Endodermal cell (in vitro differentiated cells): Measurements from ENCODE around the gene PPP2R5C. TPM values are rescaled to one million over a fixed set of nuclear protein-coding genes. Genes with fewer than 3 reads are reported as not detected.

ENCODE experiments used
- DNase-seq: peaks from one replicate; pipeline ENCODE4 v3.0.0-alpha.2; 2017
- H3K27ac ChIP-seq: 2 replicates; pipeline ENCODE4 v1.5.1; 2013; ENCODE audit warnings: mild to moderate bottlenecking, low read depth, low read length, moderate library complexity
- H3K27me3 ChIP-seq: 2 replicates; pipeline ENCODE4 v1.6.1; 2013; ENCODE audit warnings: mild to moderate bottlenecking, low read length, moderate library complexity; ENCODE audit not compliant: insufficient read depth, control insufficient read depth, poor library complexity, severe bottlenecking
- H3K36me3 ChIP-seq: 2 replicates; pipeline ENCODE4 v1.7.0; 2013; ENCODE audit warnings: mild to moderate bottlenecking, low read length, moderate library complexity; ENCODE audit not compliant: control insufficient read depth, insufficient read depth
- H3K4me1 ChIP-seq: one replicate; pipeline ENCODE4 v1.7.0; 2013; ENCODE audit warnings: low read length; ENCODE audit not compliant: control insufficient read depth, insufficient read depth
- H3K4me3 ChIP-seq: 2 replicates; pipeline ENCODE4 v1.5.1; 2013; ENCODE audit warnings: mild to moderate bottlenecking, low read length, moderate library complexity
- H3K9ac ChIP-seq: 2 replicates; pipeline ENCODE4 v1.6.1; 2013; ENCODE audit warnings: mild to moderate bottlenecking, low read length, moderate library complexity; ENCODE audit not compliant: poor library complexity, severe bottlenecking; ENCODE audit errors: extremely low read depth
- H3K9me3 ChIP-seq: 2 replicates; pipeline ENCODE4 v1.6.1; 2013; ENCODE audit warnings: mild to moderate bottlenecking, low read length, moderate library complexity; ENCODE audit not compliant: control insufficient read depth
- H3K27ac Mint-ChIP-seq: 2 replicates; pipeline ENCODE4 v1.8.0; 2020; ENCODE audit warnings: mixed read lengths
- H3K27me3 Mint-ChIP-seq: 2 replicates; pipeline ENCODE4 v1.8.0; 2021; ENCODE audit warnings: mild to moderate bottlenecking, mixed read lengths; ENCODE audit not compliant: insufficient read depth
- H3K36me3 Mint-ChIP-seq: 2 replicates; pipeline ENCODE4 v1.8.0; 2020; ENCODE audit warnings: low read depth, mixed read lengths
- H3K4me1 Mint-ChIP-seq: 2 replicates; pipeline ENCODE4 v1.8.0; 2020; ENCODE audit warnings: mixed read lengths
- H3K4me3 Mint-ChIP-seq: 2 replicates; pipeline ENCODE4 v1.8.0; 2020; ENCODE audit warnings: mild to moderate bottlenecking, moderate library complexity, mixed read lengths
- H3K9me3 Mint-ChIP-seq: 2 replicates; pipeline ENCODE4 v1.8.0; 2020; ENCODE audit warnings: mild to moderate bottlenecking, mixed read lengths
- CTCF ChIP-seq: fragments of 200-600 bp; sonication (generic); conservative IDR thresholded peaks from 2 replicates; pipeline ENCODE4 v1.5.0; 2021; ENCODE audit warnings: antibody characterized with exemption, mild to moderate bottlenecking
- WGBS, 2 experiments: methylation state at CpG; one replicate each; pipeline versions ENCODE4 v1.1.5 to v1.1.7; 2013; ENCODE audit warnings: missing lambda C conversion rate in 2 of 2, mixed read lengths in 1 of 2; ENCODE audit not compliant: insufficient coverage in 1 of 2, insufficient read length in 1 of 2; 5-methylcytosine and 5-hydroxymethylcytosine counted together
- total RNA-seq, 2 donors: library from RNA; stranded (reverse); fragmentation: NEBNext Ultra II Directional in 1 of 2; extraction: Animal tissue kit (Norgen Biotek cat#: 25700) in 1 of 2; gene quantifications; 2 replicates in 1 of 2; 3 replicates in 1 of 2; pipeline ENCODE4 v1.2.1, GENCODE V29; 2021

The PPP2R5C gene
- total RNA-seq, 2 donors from 2014 or later = 116 to 117 TPM

DNA sequence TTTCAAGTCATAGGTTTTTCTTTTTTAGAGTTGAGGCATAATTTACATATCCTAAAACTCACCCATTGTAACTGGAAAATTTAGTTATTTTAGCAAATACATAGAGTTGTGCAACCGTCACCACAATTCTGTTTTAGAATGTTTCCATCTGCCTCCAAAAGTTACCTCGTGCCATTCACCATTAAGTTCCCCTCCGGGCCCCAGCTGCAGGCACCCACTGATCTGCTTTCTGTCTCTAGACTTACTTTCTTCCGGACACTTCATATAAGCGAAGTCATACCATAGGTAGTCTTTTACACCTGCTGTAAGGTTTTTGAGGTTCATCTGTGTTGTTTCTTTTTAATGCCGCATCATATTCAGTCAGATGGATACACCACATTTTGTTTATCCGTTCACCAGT is 28.7 kb downstream of the PPP2R5C start:
- Histone ChIP-seq H3K9ac (no peak overlapping the region), H3K27ac (no peak overlapping the region), H3K4me3 (no peak overlapping the region), H3K4me1 (no peaks in the 10 kb centered on the region), H3K27me3 (no peaks in the 10 kb centered on the region), H3K36me3 (no peaks in the 10 kb centered on the region), H3K9me3 (peaks cover 14% of the 10 kb centered on the region)
- Mint-ChIP-seq H3K9me3 (no peaks in the 10 kb centered on the region), H3K36me3 (peaks cover 3% of the 10 kb centered on the region), H3K4me3 (no peak overlapping the region), H3K27me3 (no peaks in the 10 kb centered on the region), H3K27ac (no peak overlapping the region), H3K4me1 (peaks cover 4% of the 10 kb centered on the region)
- WGBS, 2 experiments = 91 to 92% methylated on average over 5 to 7 of the region's 7 CpGs
- no peak for TF ChIP-seq CTCF
- no peak for DNase-seq

DNA sequence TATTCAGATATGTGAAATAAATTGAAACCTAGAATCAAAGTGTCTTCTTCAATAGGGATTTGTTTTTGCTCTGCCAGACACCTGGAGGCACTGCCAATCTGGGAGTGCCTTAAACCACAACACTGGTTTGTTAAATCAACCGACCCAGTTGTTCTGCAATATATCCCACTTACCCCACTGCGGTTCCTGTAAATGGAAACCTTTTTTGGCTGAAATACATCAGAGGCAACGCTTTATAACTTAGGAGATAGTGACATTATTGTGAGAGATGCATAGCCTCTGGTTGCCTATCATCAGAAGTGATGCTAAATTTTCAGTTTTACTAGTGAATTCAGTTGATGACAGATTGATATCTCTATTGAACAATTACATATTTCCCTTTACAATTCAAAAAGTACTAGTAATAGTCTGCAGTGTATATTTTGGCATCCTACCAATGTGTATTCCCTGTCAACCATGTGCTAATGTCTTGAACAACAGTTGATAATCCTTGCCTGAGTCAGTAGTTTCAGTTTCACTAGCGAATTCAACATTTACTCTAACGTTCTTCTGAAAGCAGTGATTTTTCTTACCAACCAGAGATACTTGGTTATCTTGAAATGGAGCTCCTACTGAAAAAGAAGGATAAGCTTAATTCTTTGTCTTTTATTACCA is 30.5 kb downstream of the PPP2R5C start:
- Histone ChIP-seq H3K9me3 (peaks cover 14% of the 10 kb centered on the region), H3K4me3 (no peak overlapping the region), H3K9ac (no peak overlapping the region), H3K36me3 (no peaks in the 10 kb centered on the region), H3K4me1 (no peaks in the 10 kb centered on the region), H3K27ac (no peak overlapping the region), H3K27me3 (no peaks in the 10 kb centered on the region)
- no peak for TF ChIP-seq CTCF
- H3K27me3 Mint-ChIP-seq = no peaks in the 10 kb centered on the region
- no peak for DNase-seq
- peaks cover 1% of the 10 kb centered on the region for H3K36me3 Mint-ChIP-seq
- WGBS, 2 experiments = 89 to 97% methylated on average over 3 to 5 of the region's 5 CpGs
- no peaks in the 10 kb centered on the region for H3K9me3 Mint-ChIP-seq
- H3K4me3 Mint-ChIP-seq = no peak overlapping the region
- H3K4me1 Mint-ChIP-seq = peaks cover 4% of the 10 kb centered on the region
- no peak overlapping the region for H3K27ac Mint-ChIP-seq

DNA sequence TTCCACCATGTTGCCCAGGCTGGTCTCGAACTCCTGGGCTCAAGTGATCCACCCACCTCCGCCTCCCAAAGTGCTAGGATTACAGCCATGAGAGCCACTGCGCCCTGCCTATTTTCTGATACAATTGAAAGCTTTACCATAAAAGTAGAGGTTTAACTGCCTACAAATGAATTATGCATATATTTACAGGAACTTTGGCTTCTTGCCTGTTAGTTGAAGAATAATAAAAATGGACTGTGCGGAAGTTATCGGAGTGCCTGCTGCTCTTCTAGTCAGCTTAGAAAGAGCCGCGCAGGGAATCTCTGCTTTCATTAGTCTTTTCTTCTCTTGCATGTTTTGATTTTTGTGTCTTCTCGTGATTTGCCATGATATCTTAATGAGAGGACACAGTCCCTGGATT is 34.5 kb downstream of the PPP2R5C start:
- no peaks in the 10 kb centered on the region for H3K36me3 ChIP-seq
- DNase-seq = no peak
- H3K27me3 ChIP-seq = no peaks in the 10 kb centered on the region
- Mint-ChIP-seq H3K27ac (no peak overlapping the region), H3K9me3 (no peaks in the 10 kb centered on the region), H3K36me3 (no peaks in the 10 kb centered on the region), H3K4me3 (no peak overlapping the region), H3K4me1 (peaks cover 4% of the 10 kb centered on the region), H3K27me3 (no peaks in the 10 kb centered on the region)
- TF ChIP-seq CTCF = no peak
- no peak overlapping the region for H3K4me3 ChIP-seq
- H3K27ac ChIP-seq = no peak overlapping the region
- peaks cover 14% of the 10 kb centered on the region for H3K9me3 ChIP-seq
- no peak overlapping the region for H3K9ac ChIP-seq
- H3K4me1 ChIP-seq = no peaks in the 10 kb centered on the region
- WGBS, 2 experiments = 96 to 97% methylated on average over 6 to 8 of the region's 8 CpGs
